ENCODE measurements around the gene AGPS. TPM values are rescaled to one million over a fixed set of nuclear protein-coding genes. Genes with fewer than 3 reads are reported as not detected.

AGPS gene
- total and polyA plus RNA-seq, 2 of the 13 experiments (the other 11 are each of a cell fraction or from before 2014, with no cell fraction given), result 39.4 to 99.0 TPM

DNA sequence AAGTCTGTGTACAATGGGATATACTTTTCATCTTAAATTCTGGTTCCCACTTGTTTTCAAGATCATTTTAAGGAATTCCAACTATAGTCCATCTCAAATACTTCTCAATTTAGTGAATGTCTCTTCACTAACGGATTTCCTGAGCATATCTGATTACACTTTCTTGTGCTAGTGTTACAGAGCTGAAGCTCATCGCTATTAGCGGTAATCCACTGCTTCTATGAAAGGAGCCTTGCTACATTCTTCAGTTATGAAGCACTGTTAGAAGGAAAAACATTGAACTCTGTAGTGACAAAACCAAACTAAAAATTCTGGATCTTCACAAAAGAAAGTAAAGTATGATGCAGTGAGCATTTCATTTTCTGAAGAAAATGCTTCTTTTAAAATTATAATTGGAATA lies 72.0 kb downstream of the AGPS start:
- no peaks in the 10 kb centered on the region for H3K79me2 ChIP-seq (ENCODE audit: insufficient read depth, low read length)
- intact Hi-C loops (cut with micrococcal nuclease; ENCODE audit: unreplicated experiment) (no loop called here), in situ Hi-C loops (cut with HindIII; ENCODE audit: extremely low pct_ligation_motif_present, low pct_unique_long_range_greater_than_20kb) (no loop called here)
- WGBS (ENCODE audit: low lambda C conversion rate), result 98% methylated on average over 3 of the region's 3 CpGs
- no peak overlapping the region for H3K4me3 ChIP-seq (replicated peaks in 1 of 3; ENCODE audit: insufficient read depth in 1 of 3, low read depth in 2 of 3, low read length in 3 of 3)
- POLR2A ChIA-PET, result no interaction called here
- H4K20me1 ChIP-seq (ENCODE audit: insufficient read depth, low read length), result no peaks in the 10 kb centered on the region; the same call in 1 of the 2 replicates
- TF ChIP-seq RFX5 (IDR thresholded peaks at IDR 0.05; ENCODE audit: low read depth, low read length) (no peak), LRRFIP1 (CRISPR knock-in tag; conservative IDR thresholded peaks at IDR 0.05) (no peak), MLX (CRISPR knock-in tag; IDR thresholded peaks at IDR 0.05) (no peak), BORCS8-MEF2B (CRISPR knock-in tag; IDR thresholded peaks at IDR 0.05) (no peak), ERF (CRISPR knock-in tag; IDR thresholded peaks at IDR 0.05) (no peak), SIX4 (CRISPR knock-in tag; IDR thresholded peaks at IDR 0.05) (no peak)
- TF ChIP-seq, protein P1, sequence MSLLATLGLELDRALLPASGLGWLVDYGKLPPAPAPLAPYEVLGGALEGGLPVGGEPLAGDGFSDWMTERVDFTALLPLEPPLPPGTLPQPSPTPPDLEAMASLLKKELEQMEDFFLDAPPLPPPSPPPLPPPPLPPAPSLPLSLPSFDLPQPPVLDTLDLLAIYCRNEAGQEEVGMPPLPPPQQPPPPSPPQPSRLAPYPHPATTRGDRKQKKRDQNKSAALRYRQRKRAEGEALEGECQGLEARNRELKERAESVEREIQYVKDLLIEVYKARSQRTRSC (CRISPR knock-in tag; IDR thresholded peaks at IDR 0.05; ENCODE audit: low read depth), result no peak
- no peaks in the 10 kb centered on the region for H3K9me3 ChIP-seq (ENCODE audit: low read length)
- H3K36me3 ChIP-seq (replicated peaks in 1 of 2; ENCODE audit: control insufficient read depth in 1 of 2, insufficient read depth in 2 of 2, low read length in 2 of 2), result peaks cover 24 to 59% of the 10 kb centered on the region in 2 experiments
- no peak for FAIRE-seq
- H3K4me1 ChIP-seq (ENCODE audit: insufficient read depth, low read length), result no peaks in the 10 kb centered on the region
- CTCF ChIA-PET (ENCODE audit: low intra/inter-chr PET ratio, low total read pairs), result no interaction called here
- no TSS peak for BruUV-seq (replicated peaks)
- no peak overlapping the region for H2AFZ ChIP-seq (ENCODE audit: low read length)
- H3K27ac ChIP-seq (ENCODE audit: extremely low read length, insufficient read depth, low read length), result no peak overlapping the region
- no peak for ATAC-seq
- DNase-seq (ENCODE audit: low spot score), result no peak
- no peak overlapping the region for H3K9ac ChIP-seq (ENCODE audit: insufficient read depth, low read depth, low read length)
- H3K4me2 ChIP-seq (ENCODE audit: low read depth, low read length), result no peak overlapping the region
- no peaks in the 10 kb centered on the region for H3K27me3 ChIP-seq (ENCODE audit: control insufficient read depth in 1 of 2, insufficient read depth in 2 of 2, low read length in 2 of 2)
